ENCODE data around the gene CCDC47. TPM values are rescaled to one million over a fixed set of nuclear protein-coding genes. Genes with fewer than 3 reads are reported as not detected.

Gene CCDC47, protein sequence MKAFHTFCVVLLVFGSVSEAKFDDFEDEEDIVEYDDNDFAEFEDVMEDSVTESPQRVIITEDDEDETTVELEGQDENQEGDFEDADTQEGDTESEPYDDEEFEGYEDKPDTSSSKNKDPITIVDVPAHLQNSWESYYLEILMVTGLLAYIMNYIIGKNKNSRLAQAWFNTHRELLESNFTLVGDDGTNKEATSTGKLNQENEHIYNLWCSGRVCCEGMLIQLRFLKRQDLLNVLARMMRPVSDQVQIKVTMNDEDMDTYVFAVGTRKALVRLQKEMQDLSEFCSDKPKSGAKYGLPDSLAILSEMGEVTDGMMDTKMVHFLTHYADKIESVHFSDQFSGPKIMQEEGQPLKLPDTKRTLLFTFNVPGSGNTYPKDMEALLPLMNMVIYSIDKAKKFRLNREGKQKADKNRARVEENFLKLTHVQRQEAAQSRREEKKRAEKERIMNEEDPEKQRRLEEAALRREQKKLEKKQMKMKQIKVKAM
- 52.9 and 72.8 TPM in 2 replicates for total RNA-seq

DNA sequence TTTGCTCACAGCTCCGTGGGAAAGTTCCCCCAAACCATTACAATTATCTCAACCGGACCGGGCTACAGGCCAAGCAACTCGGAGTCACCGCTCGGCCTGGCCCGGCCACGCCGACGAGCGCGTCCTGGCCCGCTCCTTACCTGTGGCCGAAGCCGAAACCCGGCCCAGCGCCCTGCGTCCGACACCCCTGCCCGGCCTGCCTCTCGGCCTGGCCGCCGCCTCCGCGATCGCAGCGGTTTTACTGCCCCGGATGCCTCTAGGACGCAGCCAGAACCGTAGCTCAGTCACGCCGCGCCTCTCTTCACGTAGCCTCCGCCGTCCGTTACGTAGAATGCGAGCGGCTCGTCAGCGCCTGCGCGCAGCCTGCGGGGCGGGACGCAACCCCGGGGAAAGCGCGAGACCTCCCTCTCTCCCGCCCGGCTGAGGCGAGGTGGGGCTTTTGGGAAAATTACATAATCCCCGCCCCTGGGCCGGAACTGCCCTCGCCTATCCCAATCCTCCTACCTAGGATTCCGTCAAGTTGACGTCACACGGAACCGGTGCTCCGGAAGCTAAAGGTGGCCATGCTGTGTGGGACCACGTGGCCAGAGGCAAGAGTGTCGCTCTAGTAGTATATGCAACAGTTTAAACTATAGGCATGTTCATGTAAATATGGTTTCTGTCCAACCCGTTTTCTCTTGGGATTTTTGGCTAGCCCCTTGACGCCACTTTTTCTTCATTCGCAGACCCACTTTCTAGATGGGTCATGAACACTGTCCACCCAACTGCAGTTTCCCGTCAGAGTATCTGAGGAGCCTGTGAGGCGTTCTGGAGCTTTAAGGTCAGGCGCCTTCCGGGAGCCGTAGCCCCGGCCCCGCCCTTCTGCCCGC, at the start of gene CCDC47:
Gene CCDC47, minus strand, starts transcription at position 326 of the 869 bp plus-strand sequence. CDS start 7,422 bp downstream, outside the sequence.

DNA sequence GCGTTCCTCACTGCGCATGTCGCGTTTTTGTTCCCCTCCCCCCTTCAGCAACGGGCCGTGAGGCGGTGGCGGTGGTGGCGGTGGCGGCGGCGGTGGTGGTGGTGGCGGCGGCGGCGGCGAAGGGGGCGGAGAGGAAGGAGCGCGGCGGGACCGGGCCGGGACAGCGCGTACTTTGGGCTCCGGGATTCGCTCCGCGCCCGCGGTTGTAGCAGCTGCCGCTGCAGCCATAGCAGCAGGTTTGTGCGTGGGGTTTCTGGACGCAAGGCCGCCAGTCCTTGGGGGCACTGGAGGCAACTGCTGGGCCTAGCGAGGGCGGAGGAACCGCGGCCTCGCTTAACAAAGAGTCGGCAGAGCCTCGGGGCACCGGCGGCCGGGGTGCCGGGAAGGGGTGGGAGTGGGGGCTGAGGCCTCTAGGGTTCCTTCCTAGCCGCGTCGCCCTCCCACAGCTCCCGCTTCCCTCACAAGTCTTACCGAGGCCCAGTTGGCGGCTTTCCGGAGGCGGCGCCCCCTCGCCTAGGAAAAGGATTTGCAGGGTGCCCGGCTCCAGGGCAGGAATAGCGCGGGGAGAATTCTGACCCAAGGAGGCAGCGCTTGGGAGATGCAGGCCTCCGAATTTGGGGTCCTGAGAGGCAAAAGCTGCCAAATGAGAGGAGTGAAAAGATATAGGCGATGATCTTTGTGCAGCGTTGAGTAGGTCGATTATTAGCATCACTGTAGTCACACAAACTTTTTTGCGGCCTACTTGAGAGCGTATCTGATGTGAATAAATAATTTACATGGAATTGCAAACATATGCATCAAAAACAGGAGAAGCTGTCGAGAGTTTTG, 958 bp upstream of the CCDC47 start, which contains the start of gene DDX42:
Gene DDX42, plus strand, starts transcription at position 30 of the 828 bp plus-strand sequence. CDS start 12,880 bp downstream, outside the sequence.

GRCh38 chr17:63741408-63742173, 31.8 kb downstream of the CCDC47 start, which contains the start of gene STRADA:
Gene STRADA (minus strand): TSS chr17:63741799. CDS start chr17:63728369, 13,430 bp downstream.

DNA sequence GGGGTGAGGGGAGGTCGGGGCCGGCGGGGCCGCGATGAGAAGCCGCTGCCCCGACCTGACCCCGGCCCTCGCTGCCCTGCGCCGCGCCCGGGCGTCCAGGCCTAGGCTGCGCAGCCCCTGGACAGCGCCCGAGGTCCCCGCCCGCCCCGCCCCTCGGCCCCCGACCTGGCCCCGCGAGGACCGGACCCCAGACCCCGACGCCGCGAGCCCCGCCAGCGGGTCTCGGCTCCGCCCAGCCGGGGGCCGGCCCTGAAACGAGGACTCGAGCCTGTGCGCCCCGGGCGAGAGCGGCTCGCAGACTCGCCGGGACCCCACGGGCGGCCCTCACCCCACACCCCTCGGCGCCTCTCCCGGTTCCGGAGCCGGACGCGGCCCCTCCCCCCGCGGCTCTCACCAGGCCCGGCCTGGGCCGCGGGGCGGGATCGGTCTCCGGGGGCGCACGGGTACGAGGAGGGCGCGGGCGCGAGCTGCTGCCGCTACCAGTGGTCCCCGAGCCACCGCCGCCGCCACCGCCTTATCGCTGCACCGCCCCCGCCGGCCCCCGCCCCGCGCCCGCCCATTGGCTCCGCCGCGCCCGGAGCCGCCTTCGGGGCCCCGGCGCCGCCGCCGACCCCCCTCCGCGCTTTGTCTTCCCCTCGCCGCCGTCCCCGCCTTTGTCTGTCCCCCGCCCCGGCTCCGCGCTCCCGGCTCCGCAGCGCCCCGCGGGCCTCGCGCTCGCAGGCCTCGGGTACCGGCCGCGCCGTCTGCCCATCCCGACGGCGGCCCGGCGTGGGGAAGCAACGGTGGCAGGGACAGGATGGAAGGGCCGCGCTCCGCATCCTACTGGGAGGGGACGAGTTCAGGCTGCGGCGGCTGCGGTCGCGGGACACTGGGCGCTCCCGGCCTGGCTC, 73.5 kb downstream of the CCDC47 start, which contains the start of gene LIMD2:
Gene LIMD2, minus strand, starts transcription at position 488 of the 890 bp plus-strand sequence. CDS start 827 bp downstream, outside the sequence.

Other genes starting within 250 kb of the CCDC47 start
- gene DCAF7, start 223.1 kb downstream of the CCDC47 start, total RNA-seq: 23.2 and 24.5 TPM in 2 replicates
- gene TACO1, start 172.7 kb downstream of the CCDC47 start, total RNA-seq: 10.7 and 13.4 TPM in 2 replicates
- 17.0 and 25.6 TPM in 2 replicates for gene MAP3K3, start 151.2 kb downstream of the CCDC47 start, total RNA-seq
- 20.4 and 23.7 TPM in 2 replicates for gene LIMD2, start 73.5 kb downstream of the CCDC47 start, total RNA-seq
- gene STRADA, start 31.8 kb downstream of the CCDC47 start, total RNA-seq: 12.0 and 14.9 TPM in 2 replicates
- gene DDX42, start 573 bp upstream of the CCDC47 start, total RNA-seq: 45.7 and 60.6 TPM in 2 replicates
- 80.7 and 81.3 TPM in 2 replicates for gene PSMC5, start 53.8 kb upstream of the CCDC47 start, total RNA-seq
- 28.4 and 29.6 TPM in 2 replicates for gene FTSJ3, start 54.1 kb upstream of the CCDC47 start, total RNA-seq
- 166 and 206 TPM in 2 replicates for gene SMARCD2, start 69.1 kb upstream of the CCDC47 start, total RNA-seq
- not detected in 2 replicates for gene CSH2, start 100.1 kb upstream of the CCDC47 start, total RNA-seq
- gene GH2, start 108.3 kb upstream of the CCDC47 start, total RNA-seq: not detected in 2 replicates
- gene CSH1, start 123.0 kb upstream of the CCDC47 start, total RNA-seq: not detected in 2 replicates
- not detected in 2 replicates for gene CSHL1, start 137.7 kb upstream of the CCDC47 start, total RNA-seq
- not detected in 2 replicates for gene GH1, start 145.2 kb upstream of the CCDC47 start, total RNA-seq
- 0.31 and 1.0 TPM in 2 replicates for gene CD79B, start 158.7 kb upstream of the CCDC47 start, total RNA-seq
- not detected in 2 replicates for gene SCN4A, start 199.3 kb upstream of the CCDC47 start, total RNA-seq
- gene PRR29, start 224.8 kb upstream of the CCDC47 start, total RNA-seq: 0.49 and 0.69 TPM in 2 replicates
- gene ICAM2, start 247.0 kb upstream of the CCDC47 start, total RNA-seq: 12.2 and 17.6 TPM in 2 replicates